ENCODE measurements around the gene VANGL2.

VANGL2 gene

GRCh38 chr1:160416369-160416768 is 16.0 kb downstream of the VANGL2 start:
- Histone ChIP-seq H3K79me2 (ENCODE audit: insufficient read depth, low read depth) (no peaks in the 10 kb centered on the region), H3K9ac (no peak overlapping the region), H4K20me1 (ENCODE audit: insufficient read depth) (no peaks in the 10 kb centered on the region), H3K4me1 (ENCODE audit: low read depth, poor library complexity, severe bottlenecking) (no peaks in the 10 kb centered on the region), H3K27me3 (ENCODE audit: insufficient read depth, low read depth) (peaks cover 7% of the 10 kb centered on the region; the same call in 1 of the 2 replicates), H3K36me3 (ENCODE audit: insufficient read depth) (no peaks in the 10 kb centered on the region), H3K4me2 (no peak overlapping the region), H2AFZ (ENCODE audit: low read depth) (no peak overlapping the region), H3K27ac (no peak overlapping the region), H3K4me3 (IDR thresholded peaks at IDR 0.05; ENCODE audit: insufficient read depth, low read depth, low read length) (no peak overlapping the region)
- TF ChIP-seq CTCF (conservative IDR thresholded peaks at IDR 0.05; ENCODE audit: low read depth, low read length) = peak; percentile 70

GRCh38 chr1:160418483-160418882 is 18.1 kb downstream of the VANGL2 start:
- H3K27ac ChIP-seq = no peak overlapping the region
- no peaks in the 10 kb centered on the region for H3K79me2 ChIP-seq (ENCODE audit: insufficient read depth, low read depth)
- H3K9ac ChIP-seq = no peak overlapping the region
- no peak overlapping the region for H3K4me2 ChIP-seq
- H3K27me3 ChIP-seq (ENCODE audit: insufficient read depth, low read depth) = peaks cover 7% of the 10 kb centered on the region; the same call in 1 of the 2 replicates
- H2AFZ ChIP-seq (ENCODE audit: low read depth) = no peak overlapping the region
- TF ChIP-seq CTCF (conservative IDR thresholded peaks at IDR 0.05; ENCODE audit: low read depth, low read length) = no peak
- H3K4me3 ChIP-seq (IDR thresholded peaks at IDR 0.05; ENCODE audit: insufficient read depth, low read depth, low read length) = no peak overlapping the region
- no peaks in the 10 kb centered on the region for H3K4me1 ChIP-seq (ENCODE audit: low read depth, poor library complexity, severe bottlenecking)
- H4K20me1 ChIP-seq (ENCODE audit: insufficient read depth) = no peaks in the 10 kb centered on the region
- H3K36me3 ChIP-seq (ENCODE audit: insufficient read depth) = no peaks in the 10 kb centered on the region

- no peaks in the 10 kb centered on the region for H3K4me1 ChIP-seq (ENCODE audit: low read depth, poor library complexity, severe bottlenecking)
- H3K9ac ChIP-seq = no peak overlapping the region
- H3K79me2 ChIP-seq (ENCODE audit: insufficient read depth, low read depth) = no peaks in the 10 kb centered on the region
- no peak overlapping the region for H3K4me3 ChIP-seq (IDR thresholded peaks at IDR 0.05; ENCODE audit: insufficient read depth, low read depth, low read length)
- no peak overlapping the region for H3K27ac ChIP-seq
- no peaks in the 10 kb centered on the region for H4K20me1 ChIP-seq (ENCODE audit: insufficient read depth)
- no peak for TF ChIP-seq CTCF (conservative IDR thresholded peaks at IDR 0.05; ENCODE audit: low read depth, low read length)
- no peak overlapping the region for H3K4me2 ChIP-seq
- no peak overlapping the region for H2AFZ ChIP-seq (ENCODE audit: low read depth)
- H3K36me3 ChIP-seq (ENCODE audit: insufficient read depth) = no peaks in the 10 kb centered on the region
- H3K27me3 ChIP-seq (ENCODE audit: insufficient read depth, low read depth) = peaks cover 7% of the 10 kb centered on the region; the same call in 1 of the 2 replicates
These were observed 18.9 kb downstream of the VANGL2 start for GRCh38 chr1:160419150-160419837.

GRCh38 chr1:160419838-160420169 is 19.4 kb downstream of the VANGL2 start:
- no peaks in the 10 kb centered on the region for H3K4me1 ChIP-seq (ENCODE audit: low read depth, poor library complexity, severe bottlenecking)
- H3K27ac ChIP-seq = no peak overlapping the region
- no peak overlapping the region for H3K4me3 ChIP-seq (IDR thresholded peaks at IDR 0.05; ENCODE audit: insufficient read depth, low read depth, low read length)
- peaks cover 7% of the 10 kb centered on the region; the same call in 1 of the 2 replicates for H3K27me3 ChIP-seq (ENCODE audit: insufficient read depth, low read depth)
- H3K79me2 ChIP-seq (ENCODE audit: insufficient read depth, low read depth) = no peaks in the 10 kb centered on the region
- no peak overlapping the region for H2AFZ ChIP-seq (ENCODE audit: low read depth)
- no peak overlapping the region for H3K4me2 ChIP-seq
- H3K36me3 ChIP-seq (ENCODE audit: insufficient read depth) = no peaks in the 10 kb centered on the region
- no peak overlapping the region for H3K9ac ChIP-seq
- H4K20me1 ChIP-seq (ENCODE audit: insufficient read depth) = no peaks in the 10 kb centered on the region
- TF ChIP-seq CTCF (conservative IDR thresholded peaks at IDR 0.05; ENCODE audit: low read depth, low read length) = no peak

All from KMS-11 (cell line).